DMS 273 treated with DMSO at 0.1 percent for 48 hours (cell line): ENCODE results near the gene UBALD2.
"Not testable (repeated sequence)": the region's sequence is repeated elsewhere in the genome, so short reads cannot be mapped to it uniquely, and the experiment has no call there.

Experiments used
- DNase-seq: peaks from one replicate; lab custom pipeline; 2025; lab: John Stamatoyannopoulos, UW

Gene UBALD2

DNA sequence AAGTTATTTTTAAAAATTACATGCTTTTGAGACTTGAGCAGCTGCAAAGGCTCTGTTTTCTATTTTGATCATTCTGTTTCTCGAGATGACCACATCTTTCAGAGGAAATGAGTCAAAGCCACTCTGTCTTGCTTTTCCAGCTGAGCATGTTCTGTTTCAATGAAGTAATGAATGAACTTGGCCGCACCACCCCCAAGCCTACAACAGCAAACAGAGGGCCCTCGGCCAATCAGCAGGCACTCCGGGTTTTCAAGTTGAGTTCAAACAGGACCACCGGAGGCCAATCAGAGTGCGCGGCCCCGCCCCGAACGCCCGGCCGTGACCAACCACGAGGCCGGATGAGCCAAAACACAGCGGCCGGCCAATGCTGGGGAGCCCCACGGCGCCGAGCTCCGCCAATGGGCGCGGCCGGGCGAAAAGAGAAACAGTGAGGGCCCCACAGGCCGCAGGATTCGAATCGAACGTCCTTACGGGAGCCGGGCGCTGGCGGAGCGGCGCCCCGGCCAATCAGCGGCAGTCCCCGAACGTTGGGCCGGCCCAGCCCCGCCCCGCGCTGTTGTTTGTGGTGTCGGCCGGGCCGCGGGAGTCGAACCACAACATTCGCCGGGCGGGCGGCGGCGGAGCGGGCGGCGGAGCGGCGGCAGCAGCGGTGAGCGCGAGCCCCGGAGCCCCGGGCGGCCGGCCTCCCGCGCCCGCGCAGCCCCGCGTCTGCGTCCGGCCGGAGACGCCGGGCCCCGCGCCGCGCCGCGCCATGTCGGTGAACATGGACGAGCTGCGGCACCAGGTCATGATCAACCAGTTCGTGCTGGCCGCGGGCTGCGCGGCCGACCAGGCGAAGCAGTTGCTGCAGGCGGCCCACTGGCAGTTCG lies at the start of gene UBALD2:
UBALD2 (plus strand) TSS at position 594 of the 869 bp plus-strand sequence; CDS start at position 752, 158 bp downstream.
- peak; percentile 97 for DNase-seq

- DNase-seq = no peak
Measured at GRCh38 chr17:76217081-76217480, 48.1 kb upstream of the UBALD2 start.

- DNase-seq = no peak
Measured at GRCh38 chr17:76219670-76220383, 45.3 kb upstream of the UBALD2 start.

DNA sequence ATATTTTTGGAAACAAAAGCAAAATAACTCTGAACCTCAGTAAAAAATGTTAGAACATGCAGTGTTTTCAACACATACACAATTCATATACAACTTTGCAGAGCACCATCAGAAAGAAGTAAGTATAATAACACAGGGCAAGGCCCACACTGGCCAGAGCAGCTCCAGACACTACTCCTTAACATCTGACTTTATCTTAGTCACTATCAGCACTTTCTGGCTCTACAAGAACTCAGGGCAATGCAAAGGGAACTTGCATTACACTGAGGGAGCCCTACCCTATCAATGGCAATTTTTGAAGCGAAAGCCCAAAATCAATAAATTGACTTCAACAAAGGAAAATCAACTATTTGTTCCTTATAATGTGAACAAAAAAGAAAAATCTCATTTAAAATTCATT lies 41.3 kb upstream of the UBALD2 start:
- no peak for DNase-seq

DNA sequence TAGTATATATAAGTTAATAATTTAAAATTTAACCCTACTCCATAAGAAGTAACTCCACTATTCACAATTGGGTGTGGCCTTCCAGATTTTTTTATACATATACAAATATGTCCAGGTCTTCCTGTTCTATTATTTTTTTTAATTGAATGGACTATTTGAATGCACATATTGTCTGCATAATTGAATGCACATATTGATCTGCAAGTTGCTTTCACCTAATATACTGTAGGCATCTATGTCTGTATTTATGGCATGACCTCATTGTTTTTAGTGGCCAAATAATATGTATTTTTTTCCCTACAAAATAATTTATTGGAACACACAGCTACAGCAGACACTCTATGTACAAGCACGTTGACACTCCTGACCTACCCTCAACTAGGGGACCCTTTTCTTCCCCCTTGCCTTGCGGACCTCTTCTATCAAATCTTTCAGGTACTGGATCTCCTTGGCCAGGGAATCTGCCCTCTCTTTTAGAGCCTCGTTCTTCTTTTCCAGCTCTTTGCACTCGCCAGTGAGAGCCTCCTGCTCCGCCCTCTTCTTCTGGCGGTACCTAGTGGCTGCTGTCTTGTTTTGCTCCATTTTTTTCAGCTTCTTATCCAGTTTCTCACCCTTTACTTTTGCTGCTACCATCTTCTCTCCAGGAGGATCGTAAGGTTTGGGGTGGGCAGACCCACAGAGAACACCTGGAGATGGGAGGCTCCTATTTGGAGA lies 39.6 kb upstream of the UBALD2 start:
- not testable (repeated sequence) for DNase-seq

DNA sequence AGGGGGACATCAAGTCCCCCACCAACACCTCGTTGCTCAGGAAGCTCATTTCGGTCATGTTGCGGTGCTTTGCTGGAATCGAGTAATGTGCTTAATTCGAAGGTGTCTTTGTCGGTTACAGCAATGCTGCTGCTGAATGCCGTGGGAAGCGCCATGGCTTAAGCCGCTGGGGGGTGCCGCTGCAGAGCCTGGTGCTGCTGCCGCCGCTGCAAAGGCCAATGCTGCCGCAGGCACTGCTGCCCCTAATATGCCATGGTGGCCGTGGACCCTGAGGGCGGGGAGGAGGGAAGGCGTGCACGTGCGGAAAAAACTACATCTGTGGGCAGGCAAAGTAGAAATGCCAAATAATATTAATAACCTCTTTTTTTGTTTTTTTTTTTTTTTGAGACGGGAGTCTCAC lies 38.4 kb upstream of the UBALD2 start:
- not testable (repeated sequence) for DNase-seq

DNA sequence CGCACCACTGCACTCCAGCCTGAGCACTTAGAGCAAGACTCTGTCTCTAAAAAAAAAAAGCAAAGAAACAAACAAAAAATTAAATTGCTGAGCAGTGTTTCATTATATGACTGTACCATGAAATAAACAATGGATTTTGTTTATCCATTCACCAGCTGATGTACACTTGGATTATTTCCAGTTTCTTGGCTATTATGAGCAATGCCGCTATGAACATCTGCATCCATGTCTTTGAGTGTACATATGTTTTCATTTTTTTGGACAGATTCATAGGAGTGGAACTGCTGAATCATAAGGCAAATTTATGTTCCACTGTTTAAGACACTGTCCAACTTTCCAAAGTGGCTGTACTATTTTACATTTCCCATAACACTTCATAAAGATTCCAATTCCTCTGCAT lies 32.8 kb upstream of the UBALD2 start:
- no peak for DNase-seq

- no peak for DNase-seq
Measured at GRCh38 chr17:76233588-76234353, 31.4 kb upstream of the UBALD2 start.

DNA sequence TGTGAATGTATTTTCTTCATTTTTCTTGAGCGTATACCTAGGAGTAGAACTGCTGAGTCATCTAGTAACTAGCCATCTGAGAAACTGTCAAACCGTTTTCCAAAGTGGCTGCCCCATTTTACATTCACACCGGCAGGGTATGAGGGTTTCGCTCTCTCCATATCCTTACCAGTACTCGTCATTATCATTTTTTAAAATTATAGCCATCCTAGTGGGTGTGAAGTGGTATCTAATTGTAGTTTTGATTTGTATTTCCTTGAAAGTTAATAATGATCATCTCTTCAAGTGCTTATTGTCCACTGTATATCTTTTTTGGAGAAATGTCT lies 30.8 kb upstream of the UBALD2 start:
- DNase-seq = no peak

DNA sequence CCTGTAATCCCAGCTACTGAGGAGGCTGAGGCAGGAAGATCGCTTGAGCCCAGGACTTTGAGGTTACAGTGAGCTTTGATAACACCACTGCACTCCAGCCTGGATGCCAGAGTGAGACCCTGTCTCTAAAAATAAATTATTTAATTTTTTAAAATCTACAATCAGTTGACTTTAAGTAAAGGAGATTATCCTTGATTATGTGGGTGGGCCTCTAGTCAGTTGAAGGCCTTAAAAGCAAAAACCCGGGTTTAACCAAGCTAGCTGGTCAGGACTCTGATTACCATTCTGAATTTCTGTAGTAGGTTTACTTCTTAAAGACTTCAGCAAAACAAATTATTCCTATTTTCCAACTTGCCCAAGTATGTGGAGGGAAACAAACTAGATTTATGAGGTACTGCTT lies 29.3 kb upstream of the UBALD2 start:
- no peak for DNase-seq

- DNase-seq = no peak
Measured at GRCh38 chr17:76236603-76237002, 28.5 kb upstream of the UBALD2 start.

- DNase-seq = no peak
Measured at GRCh38 chr17:76237859-76238313, 27.3 kb upstream of the UBALD2 start.

DNA sequence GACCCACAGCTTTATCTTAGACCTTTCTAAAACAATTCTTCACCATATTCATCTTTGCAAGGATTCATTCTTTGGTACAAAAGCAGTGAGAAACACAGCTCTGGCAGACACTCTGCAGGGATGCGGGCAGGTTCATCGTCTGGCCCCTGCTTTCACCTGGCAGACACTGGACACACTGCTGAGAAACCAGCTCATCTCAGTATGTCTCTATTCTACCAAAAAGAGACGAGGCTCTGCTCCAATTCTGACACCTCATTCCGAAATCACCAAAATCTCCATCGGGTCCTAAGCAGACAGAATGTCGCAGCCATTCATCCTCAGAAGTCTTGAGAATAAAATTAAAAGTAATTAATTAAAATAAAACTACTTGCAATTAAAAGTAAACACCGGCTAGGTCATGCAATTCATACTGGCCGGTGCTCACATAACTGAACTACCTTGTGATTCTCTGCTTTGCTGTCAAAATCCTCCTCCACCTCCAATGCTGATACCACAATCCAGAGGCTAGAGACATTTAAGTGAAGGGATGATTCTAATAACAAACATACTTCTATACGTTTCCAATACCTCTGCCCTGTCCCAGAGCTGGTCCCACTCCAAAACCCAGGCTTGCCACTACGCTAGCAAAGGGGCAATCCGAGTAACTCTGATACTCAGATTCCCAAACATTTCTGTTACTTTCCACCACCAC lies 26.2 kb upstream of the UBALD2 start:
- DNase-seq = no peak

DNA sequence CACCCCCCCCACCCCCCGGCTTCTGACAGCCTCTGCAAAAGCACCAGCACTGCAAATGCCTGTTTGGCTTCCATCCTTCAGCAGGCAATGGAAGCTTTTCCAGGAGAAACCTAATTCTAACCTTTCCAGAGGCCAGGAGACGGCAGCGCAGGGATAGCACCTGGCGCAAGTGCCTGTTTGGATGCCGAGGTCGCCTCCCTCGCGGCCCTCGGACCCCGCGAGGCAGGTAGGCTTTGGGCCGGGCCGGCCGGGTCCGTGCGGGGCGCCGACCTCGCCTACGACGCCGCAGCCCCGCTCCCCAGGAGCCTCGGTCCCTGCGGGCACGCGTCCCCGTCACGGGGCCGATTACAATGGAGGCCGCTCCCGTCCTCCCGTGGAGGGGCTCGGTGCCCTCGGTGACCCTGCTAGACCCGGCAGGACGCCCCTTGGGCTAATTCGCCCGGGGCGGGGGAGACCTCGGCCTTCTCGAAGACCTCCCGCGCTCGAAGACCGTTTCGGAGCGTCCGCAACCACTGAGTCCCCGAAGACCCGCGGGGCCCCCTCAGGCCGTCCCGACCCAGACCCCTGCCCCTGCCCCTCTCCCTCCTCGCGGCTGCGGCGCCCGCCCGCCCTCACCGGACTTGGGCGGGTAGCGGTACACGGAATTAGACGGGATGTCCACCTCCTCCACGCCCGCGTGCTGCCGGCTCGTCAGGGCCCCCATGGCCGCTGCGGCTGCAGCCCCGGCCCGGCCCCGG lies 25.4 kb upstream of the UBALD2 start:
- DNase-seq = no peak

DNA sequence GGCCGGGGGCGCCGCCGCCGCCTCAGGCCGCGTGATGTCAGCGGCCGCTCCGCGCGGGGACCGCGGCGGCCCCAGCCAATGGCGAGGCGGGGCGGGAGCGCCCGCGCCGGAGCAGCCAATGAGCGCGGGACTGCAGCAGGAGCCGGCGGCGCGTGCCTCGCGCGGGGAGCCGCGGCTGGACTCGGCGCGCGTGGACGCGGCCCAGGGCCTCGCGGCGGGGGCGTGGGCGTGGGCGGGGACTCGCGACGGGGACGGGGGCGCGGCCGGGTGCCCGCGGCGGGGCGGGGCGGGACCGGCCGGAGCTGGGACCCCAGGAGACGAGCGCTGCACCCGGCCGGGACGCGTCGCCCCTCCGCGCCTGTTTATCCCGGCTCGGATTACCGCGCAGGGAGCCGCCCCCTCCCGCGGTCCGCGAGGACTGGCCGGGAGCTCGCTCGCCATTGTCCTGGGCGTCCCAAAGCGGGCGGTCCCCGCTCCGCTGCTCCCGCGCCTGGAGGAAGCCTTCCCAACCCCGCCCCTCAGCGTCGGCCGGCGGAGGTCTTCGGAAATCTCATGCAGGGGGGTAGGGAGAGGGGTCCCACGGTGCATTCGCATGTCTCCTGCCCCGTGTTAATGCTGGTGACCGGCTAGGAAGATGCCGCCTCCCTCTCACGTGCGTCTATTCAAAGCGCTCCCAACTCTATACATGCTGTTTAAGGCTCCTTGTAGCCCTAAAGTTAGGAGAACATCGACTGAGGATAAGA lies 24.5 kb upstream of the UBALD2 start, which contains the start of gene RNF157:
RNF157 (minus strand) TSS at position 33 of the 743 bp plus-strand sequence. CDS start 253 bp downstream, outside the sequence.
- no peak for DNase-seq

- DNase-seq = no peak
Measured at GRCh38 chr17:76241204-76241538, 24.0 kb upstream of the UBALD2 start.

DNA sequence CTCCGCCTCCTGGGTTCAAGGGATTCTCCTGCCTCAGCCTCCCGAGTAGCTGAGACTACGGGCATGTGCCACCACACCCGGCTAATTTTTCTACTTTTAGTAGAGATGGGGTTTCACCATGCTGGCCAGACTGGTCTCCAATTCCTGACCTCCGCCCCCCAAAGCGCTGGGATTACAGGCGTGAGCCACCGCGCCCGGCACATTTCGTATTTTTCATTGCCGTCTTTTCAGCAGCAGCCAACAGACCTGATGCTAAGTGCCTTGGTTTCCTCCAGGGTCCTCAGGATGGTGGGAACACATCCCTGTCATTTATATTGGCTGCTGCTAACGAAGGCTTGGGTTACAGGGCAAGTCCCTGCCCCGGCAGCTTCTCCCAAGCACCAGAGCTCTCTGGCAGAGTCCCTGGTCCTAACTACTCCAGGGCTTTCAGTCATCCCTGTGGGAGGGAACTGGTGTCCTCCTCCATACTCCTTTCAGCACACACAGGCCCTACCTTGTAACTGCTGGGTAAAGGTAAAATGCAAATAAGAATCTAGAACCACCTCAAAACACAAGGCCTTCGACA lies 23.4 kb upstream of the UBALD2 start:
- no peak for DNase-seq

GRCh38 chr17:76243826-76244679 lies 21.1 kb upstream of the UBALD2 start:
- DNase-seq = no peak

DNA sequence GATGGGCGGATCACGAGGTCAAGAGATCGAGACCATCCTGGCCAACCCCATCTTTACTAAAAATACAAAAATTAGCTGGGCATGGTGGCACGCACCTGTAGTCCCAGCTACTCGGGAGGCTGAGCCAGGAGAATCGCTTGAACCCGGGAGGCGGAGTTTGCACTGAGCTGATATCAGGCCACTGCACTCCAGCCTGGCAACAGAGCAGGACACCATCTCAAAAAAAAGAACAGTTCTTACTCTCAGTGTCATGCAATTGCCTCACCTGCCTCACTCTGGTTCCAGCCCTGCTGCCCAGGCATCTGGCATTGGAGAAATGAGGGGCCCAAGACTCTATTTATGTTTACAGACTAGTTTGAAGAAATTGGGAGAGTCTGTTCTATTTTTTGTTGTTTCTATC lies 20.4 kb upstream of the UBALD2 start:
- not testable (repeated sequence) for DNase-seq
